HepG2 (cell line): ENCODE results near the gene TALDO1. TPM values are rescaled to one million over a fixed set of nuclear protein-coding genes. Genes with fewer than 3 reads are reported as not detected.

Source experiments
- ARHGAP35 ChIP-seq: sonication (generic); formaldehyde crosslinking; IDR thresholded peaks from 2 replicates; pipeline ENCODE4 v1.9.0; 2022; ENCODE audit warnings: mild to moderate bottlenecking, inconsistent platforms, moderate library complexity, missing genetic modification reagents, borderline replicate concordance
- ARNTL ChIP-seq: sonication (generic); formaldehyde crosslinking; IDR thresholded peaks from 2 replicates; pipeline ENCODE4 v1.4.0; 2020; ENCODE audit warnings: mild to moderate bottlenecking, missing genetic modification reagents
- HNF1A ChIP-seq, 2 experiments: sonication (generic) in 1 of 2; formaldehyde crosslinking in 1 of 2; IDR thresholded peaks; 2 replicates each; pipeline versions ENCODE4 v1.4.0 to v1.6.1; 2016 to 2020; ENCODE audit warnings: borderline replicate concordance in 1 of 2, low read depth in 1 of 2, mild to moderate bottlenecking in 1 of 2, missing genetic modification reagents in 1 of 2
- HOMEZ ChIP-seq: IDR thresholded peaks from 2 replicates; pipeline ENCODE4 v1.6.1; 2016; ENCODE audit warnings: low read depth
- IKZF5 ChIP-seq: IDR thresholded peaks from 2 replicates; pipeline ENCODE4 v1.6.1; 2018; ENCODE audit warnings: missing genetic modification reagents, mild to moderate bottlenecking, missing compliant biosample characterization
- SMAD3 ChIP-seq: sonication (generic); formaldehyde crosslinking; IDR thresholded peaks from 2 replicates; pipeline ENCODE4 v1.4.0; 2020; ENCODE audit warnings: missing genetic modification reagents
- TAF15 ChIP-seq: fragments of 200-400 bp; formaldehyde crosslinking; IDR thresholded peaks from one replicate; pipeline ENCODE4 v1.6.1; 2018; ENCODE audit warnings: mild to moderate bottlenecking, low read depth, low read length; ENCODE audit not compliant: poor library complexity, severe bottlenecking
- TFAP4 ChIP-seq: sonication (generic); IDR thresholded peaks from 2 replicates; pipeline ENCODE4 v1.6.1; 2016; ENCODE audit warnings: low read depth, borderline replicate concordance
- THAP11 ChIP-seq: IDR thresholded peaks from 2 replicates; pipeline ENCODE4 v1.6.1; 2016; ENCODE audit warnings: missing biosample characterization, missing genetic modification reagents
- ZNF318 ChIP-seq: sonication (generic); formaldehyde crosslinking; IDR thresholded peaks from 2 replicates; pipeline ENCODE4 v1.4.0; 2020; ENCODE audit warnings: mild to moderate bottlenecking, missing genetic modification reagents
- polyA plus RNA-seq, 8 experiments: library from polyadenylated mRNA; depleted of rRNA in 3 of 8; stranded (reverse) in 7 of 8; unstranded in 1 of 8; fragments of >200 nt; fragmentation: Illumina TruSeq in 4 of 8; extraction: Trizol in 4 of 8; gene quantifications; 2 replicates each; pipeline versions ENCODE4 v1.2.1 to v1.2.3, GENCODE V29; 2011 to 2016; ENCODE audit warnings: low read depth in 4 of 8, missing spikeins in 1 of 8, mixed read lengths in 1 of 8; ENCODE audit not compliant: insufficient read depth in 1 of 8
- total RNA-seq, 5 experiments: library from RNA; depleted of rRNA; stranded (reverse); fragments of >200 nt; fragmentation: Illumina TruSeq; extraction: Trizol; gene quantifications; 2 replicates each; pipeline ENCODE4 v1.2.3, GENCODE V29; 2016; ENCODE audit warnings: low read depth in 1 of 5

Gene TALDO1
- total and polyA plus RNA-seq, 2 of the 13 experiments (the other 11 are each of a cell fraction or from before 2014, with no cell fraction given), result 107 to 240 TPM

GRCh38 chr11:797296-798092 lies 50.2 kb downstream of the TALDO1 start (continued):
- TF ChIP-seq ZNF318 (no peak), HNF1A (IDR thresholded peaks at IDR 0.05; ENCODE audit: low read depth) (no peak), HNF1A (CRISPR knock-in tag; IDR thresholded peaks at IDR 0.05; ENCODE audit: borderline replicate concordance) (0 out of 2 replicates have a peak, but pooled peaks have one; percentile 27), THAP11 (CRISPR knock-in tag) (peak; percentile 10; the same call in 1 of the 2 replicates), SMAD3 (CRISPR knock-in tag) (0 out of 2 replicates have a peak, but pooled peaks have one; percentile 15), ARHGAP35 (0 out of 2 replicates have a peak, but pooled peaks have one; percentile 69), ARNTL (CRISPR knock-in tag) (peak; percentile 57; the same call in 1 of the 2 replicates), TAF15 (no peak), TFAP4 (peak; percentile 95), IKZF5 (CRISPR knock-in tag) (no peak; the same call in 1 of the 2 replicates), HOMEZ (CRISPR knock-in tag) (peak; percentile 38; the same call in 1 of the 2 replicates)
